SK-N-SH treated with all-trans-retinoic acid at 6 μM for 48 hours (cell line): ENCODE data around the gene SMARCAL1.

Experiments
- ATAC-seq: fragments of 200-7000 bp; cut with Tn5 transposase; 3 replicates; pipeline ENCODE4 v1.9.1; 2020; ENCODE audit warnings: mild to moderate bottlenecking, moderate library complexity
- BACH2 ChIP-seq: fragments of 250-450 bp; sonication (Bioruptor Pico); IDR thresholded peaks from 2 replicates; pipeline ENCODE4 v1.9.0; 2021; ENCODE audit warnings: mild to moderate bottlenecking, borderline replicate concordance
- CSDC2 ChIP-seq: fragments of 250-450 bp; sonication (Bioruptor Pico); IDR thresholded peaks from 2 replicates; pipeline ENCODE4 v1.5.0; 2020; ENCODE audit warnings: mild to moderate bottlenecking, moderate library complexity
- ESRRG ChIP-seq: fragments of 250-450 bp; sonication (Bioruptor Pico); IDR thresholded peaks from 2 replicates; pipeline ENCODE4 v1.6.1; 2021; ENCODE audit warnings: mild to moderate bottlenecking
- GLIS3 ChIP-seq: fragments of 250-450 bp; sonication (Bioruptor Pico); IDR thresholded peaks from 2 replicates; pipeline ENCODE4 v1.5.0; 2020; ENCODE audit warnings: mild to moderate bottlenecking, moderate library complexity
- OSR1 ChIP-seq: fragments of 250-450 bp; sonication (Bioruptor Pico); IDR thresholded peaks from 2 replicates; pipeline ENCODE4 v1.8.0; 2022; ENCODE audit warnings: moderate library complexity, mild to moderate bottlenecking, inconsistent platforms
- PPARA ChIP-seq: fragments of 250-450 bp; sonication (Bioruptor Pico); IDR thresholded peaks from 2 replicates; pipeline ENCODE4 v1.5.0; 2020; ENCODE audit warnings: mild to moderate bottlenecking, borderline replicate concordance
- RARB ChIP-seq: fragments of 250-450 bp; sonication (Bioruptor Pico); IDR thresholded peaks from 2 replicates; pipeline ENCODE4 v1.8.0; 2021; ENCODE audit warnings: mild to moderate bottlenecking, moderate library complexity
- SNAI2 ChIP-seq: fragments of 250-450 bp; sonication (Bioruptor Pico); IDR thresholded peaks from 2 replicates; pipeline ENCODE4 v1.5.0; 2020; ENCODE audit warnings: mild to moderate bottlenecking, moderate library complexity
- TCF4 ChIP-seq: fragments of 250-450 bp; sonication (Bioruptor Pico); IDR thresholded peaks from 2 replicates; pipeline ENCODE4 v1.8.0; 2021; ENCODE audit warnings: mild to moderate bottlenecking, moderate library complexity, borderline replicate concordance
- ZC3H10 ChIP-seq: fragments of 250-450 bp; sonication (Bioruptor Pico); IDR thresholded peaks from 2 replicates; pipeline ENCODE4 v1.5.1; 2021; ENCODE audit warnings: mild to moderate bottlenecking, moderate library complexity
- ZFP3 ChIP-seq: fragments of 250-450 bp; sonication (Bioruptor Pico); IDR thresholded peaks from 2 replicates; pipeline ENCODE4 v1.5.0; 2020; ENCODE audit warnings: mild to moderate bottlenecking, moderate library complexity
- ZFP30 ChIP-seq: fragments of 450-650 bp; formaldehyde crosslinking; IDR thresholded peaks from 2 replicates; pipeline ENCODE4 v1.5.0; 2022; ENCODE audit warnings: mild to moderate bottlenecking, moderate library complexity
- ZNF565 ChIP-seq: fragments of 450-650 bp; formaldehyde crosslinking; conservative IDR thresholded peaks from 2 replicates; pipeline ENCODE4 v1.5.0; 2020; ENCODE audit warnings: low read depth, mild to moderate bottlenecking, moderate library complexity
- ZNF70 ChIP-seq: fragments of 450-650 bp; formaldehyde crosslinking; IDR thresholded peaks from 2 replicates; pipeline ENCODE4 v1.5.0; 2020; ENCODE audit warnings: mild to moderate bottlenecking, moderate library complexity
- ZNF8 ChIP-seq: fragments of 450-650 bp; formaldehyde crosslinking; IDR thresholded peaks from 2 replicates; pipeline ENCODE4 v1.5.0; 2020; ENCODE audit warnings: mild to moderate bottlenecking, moderate library complexity
- TF ChIP-seq, protein P1 (sequence below): fragments of 250-450 bp; sonication (Bioruptor Pico); IDR thresholded peaks from 2 replicates; pipeline ENCODE4 v1.5.1; 2020; ENCODE audit warnings: low read depth, mild to moderate bottlenecking, moderate library complexity
- TF ChIP-seq, protein P2 (sequence below): fragments of 250-450 bp; sonication (Bioruptor Pico); IDR thresholded peaks from 2 replicates; pipeline ENCODE4 v1.5.0; 2020; ENCODE audit warnings: mild to moderate bottlenecking, moderate library complexity
- TF ChIP-seq, protein P3 (sequence below): fragments of 250-450 bp; sonication (Bioruptor Pico); IDR thresholded peaks from 2 replicates; pipeline ENCODE4 v1.8.0; 2020; ENCODE audit warnings: mild to moderate bottlenecking, moderate library complexity, borderline replicate concordance

Gene SMARCAL1

DNA sequence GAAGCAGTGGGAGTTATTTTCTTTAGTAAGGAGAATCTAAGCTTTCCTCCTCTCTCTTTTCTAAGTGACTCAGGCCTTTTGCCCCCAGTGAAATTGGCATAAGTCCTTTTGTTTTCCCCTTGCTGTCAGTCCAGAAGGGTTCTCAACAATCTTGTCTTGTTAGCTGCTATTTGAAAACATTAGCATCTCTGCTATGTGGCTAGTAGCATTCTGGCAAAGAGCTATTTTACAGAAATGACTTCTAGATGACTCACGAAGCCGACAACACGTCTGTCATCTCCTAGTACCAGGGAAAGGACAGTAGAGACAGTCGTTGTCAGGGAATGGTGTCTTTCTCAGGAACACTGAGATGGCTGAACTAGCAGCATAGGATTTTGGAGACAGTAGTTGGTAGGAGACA lies 14.7 kb downstream of the SMARCAL1 start:
- TF ChIP-seq, protein P1, sequence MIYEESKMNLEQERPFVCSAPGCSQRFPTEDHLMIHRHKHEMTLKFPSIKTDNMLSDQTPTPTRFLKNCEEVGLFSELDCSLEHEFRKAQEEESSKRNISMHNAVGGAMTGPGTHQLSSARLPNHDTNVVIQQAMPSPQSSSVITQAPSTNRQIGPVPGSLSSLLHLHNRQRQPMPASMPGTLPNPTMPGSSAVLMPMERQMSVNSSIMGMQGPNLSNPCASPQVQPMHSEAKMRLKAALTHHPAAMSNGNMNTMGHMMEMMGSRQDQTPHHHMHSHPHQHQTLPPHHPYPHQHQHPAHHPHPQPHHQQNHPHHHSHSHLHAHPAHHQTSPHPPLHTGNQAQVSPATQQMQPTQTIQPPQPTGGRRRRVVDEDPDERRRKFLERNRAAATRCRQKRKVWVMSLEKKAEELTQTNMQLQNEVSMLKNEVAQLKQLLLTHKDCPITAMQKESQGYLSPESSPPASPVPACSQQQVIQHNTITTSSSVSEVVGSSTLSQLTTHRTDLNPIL (CRISPR knock-in tag), result no peak
- TF ChIP-seq CSDC2 (CRISPR knock-in tag) (no peak), ZNF8 (CRISPR knock-in tag) (no peak), TCF4 (CRISPR knock-in tag) (no peak), ESRRG (CRISPR knock-in tag) (no peak), BACH2 (CRISPR knock-in tag) (no peak), RARB (no peak), PPARA (no peak)
- TF ChIP-seq, protein P2, sequence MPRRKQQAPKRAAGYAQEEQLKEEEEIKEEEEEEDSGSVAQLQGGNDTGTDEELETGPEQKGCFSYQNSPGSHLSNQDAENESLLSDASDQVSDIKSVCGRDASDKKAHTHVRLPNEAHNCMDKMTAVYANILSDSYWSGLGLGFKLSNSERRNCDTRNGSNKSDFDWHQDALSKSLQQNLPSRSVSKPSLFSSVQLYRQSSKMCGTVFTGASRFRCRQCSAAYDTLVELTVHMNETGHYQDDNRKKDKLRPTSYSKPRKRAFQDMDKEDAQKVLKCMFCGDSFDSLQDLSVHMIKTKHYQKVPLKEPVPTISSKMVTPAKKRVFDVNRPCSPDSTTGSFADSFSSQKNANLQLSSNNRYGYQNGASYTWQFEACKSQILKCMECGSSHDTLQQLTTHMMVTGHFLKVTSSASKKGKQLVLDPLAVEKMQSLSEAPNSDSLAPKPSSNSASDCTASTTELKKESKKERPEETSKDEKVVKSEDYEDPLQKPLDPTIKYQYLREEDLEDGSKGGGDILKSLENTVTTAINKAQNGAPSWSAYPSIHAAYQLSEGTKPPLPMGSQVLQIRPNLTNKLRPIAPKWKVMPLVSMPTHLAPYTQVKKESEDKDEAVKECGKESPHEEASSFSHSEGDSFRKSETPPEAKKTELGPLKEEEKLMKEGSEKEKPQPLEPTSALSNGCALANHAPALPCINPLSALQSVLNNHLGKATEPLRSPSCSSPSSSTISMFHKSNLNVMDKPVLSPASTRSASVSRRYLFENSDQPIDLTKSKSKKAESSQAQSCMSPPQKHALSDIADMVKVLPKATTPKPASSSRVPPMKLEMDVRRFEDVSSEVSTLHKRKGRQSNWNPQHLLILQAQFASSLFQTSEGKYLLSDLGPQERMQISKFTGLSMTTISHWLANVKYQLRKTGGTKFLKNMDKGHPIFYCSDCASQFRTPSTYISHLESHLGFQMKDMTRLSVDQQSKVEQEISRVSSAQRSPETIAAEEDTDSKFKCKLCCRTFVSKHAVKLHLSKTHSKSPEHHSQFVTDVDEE (CRISPR knock-in tag), result no peak
- TF ChIP-seq, protein P3, sequence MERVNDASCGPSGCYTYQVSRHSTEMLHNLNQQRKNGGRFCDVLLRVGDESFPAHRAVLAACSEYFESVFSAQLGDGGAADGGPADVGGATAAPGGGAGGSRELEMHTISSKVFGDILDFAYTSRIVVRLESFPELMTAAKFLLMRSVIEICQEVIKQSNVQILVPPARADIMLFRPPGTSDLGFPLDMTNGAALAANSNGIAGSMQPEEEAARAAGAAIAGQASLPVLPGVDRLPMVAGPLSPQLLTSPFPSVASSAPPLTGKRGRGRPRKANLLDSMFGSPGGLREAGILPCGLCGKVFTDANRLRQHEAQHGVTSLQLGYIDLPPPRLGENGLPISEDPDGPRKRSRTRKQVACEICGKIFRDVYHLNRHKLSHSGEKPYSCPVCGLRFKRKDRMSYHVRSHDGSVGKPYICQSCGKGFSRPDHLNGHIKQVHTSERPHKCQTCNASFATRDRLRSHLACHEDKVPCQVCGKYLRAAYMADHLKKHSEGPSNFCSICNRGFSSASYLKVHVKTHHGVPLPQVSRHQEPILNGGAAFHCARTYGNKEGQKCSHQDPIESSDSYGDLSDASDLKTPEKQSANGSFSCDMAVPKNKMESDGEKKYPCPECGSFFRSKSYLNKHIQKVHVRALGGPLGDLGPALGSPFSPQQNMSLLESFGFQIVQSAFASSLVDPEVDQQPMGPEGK (CRISPR knock-in tag), result no peak
- peak; percentile 84 for ATAC-seq

DNA sequence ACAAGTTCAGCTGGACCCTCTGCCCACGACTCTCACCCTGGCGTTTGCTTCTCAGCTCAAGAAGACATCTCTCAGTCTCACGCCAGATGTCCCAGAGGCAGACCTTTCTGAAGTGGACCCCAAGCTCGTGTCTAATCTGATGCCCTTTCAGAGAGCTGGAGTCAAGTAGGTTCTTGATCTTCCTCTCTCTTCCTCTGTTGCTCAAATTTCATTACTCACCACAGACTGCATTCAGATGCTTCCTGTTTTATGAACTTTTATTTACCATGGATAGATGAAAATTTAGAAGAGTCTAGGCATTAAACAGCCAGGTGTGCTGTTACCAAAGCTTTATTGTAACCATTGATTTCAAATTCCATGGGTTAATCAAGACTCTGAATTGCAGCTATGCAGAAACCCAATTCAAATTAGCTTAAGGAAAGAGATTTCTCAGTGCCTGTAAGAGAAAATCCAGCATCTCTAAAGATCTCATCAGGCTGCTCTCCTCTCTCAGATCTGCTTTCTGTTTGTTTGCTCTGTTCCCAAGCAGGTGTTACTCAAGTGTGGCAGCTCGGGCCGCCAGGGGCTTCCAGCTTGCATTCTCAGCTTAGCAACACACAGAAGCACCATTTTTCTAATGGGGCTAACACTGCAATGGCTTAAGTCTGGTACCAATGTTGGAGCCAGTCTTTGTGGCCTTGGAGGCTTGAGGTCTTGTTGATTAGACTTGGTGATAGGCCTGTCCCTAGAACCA lies 16.5 kb downstream of the SMARCAL1 start:
- TF ChIP-seq ZFP30, result no peak
- no peak for TF ChIP-seq ZC3H10
- TF ChIP-seq ESRRG (CRISPR knock-in tag), result no peak
- no peak for TF ChIP-seq ZNF70 (CRISPR knock-in tag)
- no peak for TF ChIP-seq RARB
- TF ChIP-seq, protein P2 (CRISPR knock-in tag), result no peak
- TF ChIP-seq OSR1 (CRISPR knock-in tag), result no peak
- TF ChIP-seq, protein P3 (CRISPR knock-in tag), result no peak
- no peak for TF ChIP-seq TCF4 (CRISPR knock-in tag)
- TF ChIP-seq ZNF8 (CRISPR knock-in tag), result no peak
- no peak for TF ChIP-seq GLIS3
- no peak for ATAC-seq

DNA sequence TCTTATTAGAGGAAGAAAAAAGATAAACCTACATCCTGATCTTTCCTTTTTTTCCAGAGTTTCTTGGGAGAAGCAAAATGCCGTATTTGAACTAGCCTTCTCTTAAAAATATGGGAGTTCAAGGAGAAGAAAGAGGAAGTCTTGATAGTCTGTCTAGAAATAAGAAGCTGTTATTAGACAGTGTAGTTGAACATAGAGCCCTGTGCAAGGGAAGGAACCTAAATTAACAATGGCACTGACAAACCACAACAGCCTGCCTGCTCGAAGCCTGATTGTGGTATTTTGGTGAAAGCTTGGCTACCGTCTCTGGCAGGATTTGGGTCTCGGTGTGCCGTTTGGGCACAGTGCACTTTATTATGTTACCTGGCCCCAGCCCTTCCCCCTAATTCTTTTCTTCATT lies 17.1 kb downstream of the SMARCAL1 start:
- TF ChIP-seq ZNF565 (CRISPR knock-in tag) (no peak), ESRRG (CRISPR knock-in tag) (no peak), RARB (no peak), ZFP3 (CRISPR knock-in tag) (no peak), SNAI2 (CRISPR knock-in tag) (no peak)
- ATAC-seq, result no peak
